Endothelial cell (in vitro differentiated cells): ENCODE measurements around the gene GAL3ST3. TPM values are rescaled to one million over a fixed set of nuclear protein-coding genes. Genes with fewer than 3 reads are reported as not detected.
A peak's percentile ranks its signal among the peaks of the same experiment; 100 is the strongest.

Source experiments
- DNase-seq: peaks from one replicate; pipeline ENCODE4 v3.0.0; 2021; ENCODE audit warnings: low spot score
- H3K27ac Mint-ChIP-seq: one replicate; pipeline ENCODE4 v1.8.0; 2021; ENCODE audit warnings: mixed read lengths, inconsistent platforms; ENCODE audit not compliant: unreplicated experiment
- H3K27me3 Mint-ChIP-seq: one replicate; pipeline ENCODE4 v1.8.0; 2021; ENCODE audit warnings: mild to moderate bottlenecking, moderate library complexity, mixed read lengths, inconsistent platforms; ENCODE audit not compliant: unreplicated experiment
- H3K36me3 Mint-ChIP-seq: one replicate; pipeline ENCODE4 v1.8.0; 2021; ENCODE audit warnings: mild to moderate bottlenecking, low read depth, mixed read lengths, inconsistent platforms; ENCODE audit not compliant: unreplicated experiment
- H3K4me1 Mint-ChIP-seq: one replicate; pipeline ENCODE4 v1.8.0; 2021; ENCODE audit warnings: mild to moderate bottlenecking, mixed read lengths, inconsistent platforms; ENCODE audit not compliant: unreplicated experiment
- H3K4me3 Mint-ChIP-seq: one replicate; pipeline ENCODE4 v1.8.0; 2021; ENCODE audit warnings: mild to moderate bottlenecking, mixed read lengths, inconsistent platforms; ENCODE audit not compliant: unreplicated experiment
- H3K9me3 Mint-ChIP-seq: one replicate; pipeline ENCODE4 v1.8.0; 2021; ENCODE audit warnings: mixed read lengths, inconsistent platforms; ENCODE audit not compliant: unreplicated experiment
- total RNA-seq: library from RNA; stranded (reverse); fragmentation: NEBNext Ultra II Directional; extraction: Animal tissue kit (Norgen Biotek cat#: 25700); gene quantifications from one replicate; pipeline ENCODE4 v1.2.1, GENCODE V29; 2021; ENCODE audit not compliant: unreplicated experiment
- TF ChIP-seq, protein P1 (sequence below): fragments of 200-600 bp; sonication (generic); IDR thresholded peaks from one replicate; pipeline ENCODE4 v1.5.0; 2021; ENCODE audit warnings: antibody characterized with exemption; ENCODE audit not compliant: unreplicated experiment

Gene GAL3ST3
- total RNA-seq, 1 donor from 2014 or later = 0.87 TPM

- H3K4me1 Mint-ChIP-seq = peaks cover 2% of the 10 kb centered on the region
- peak; percentile 94 for DNase-seq
- H3K27me3 Mint-ChIP-seq = peaks cover 13% of the 10 kb centered on the region
- no peak overlapping the region for H3K4me3 Mint-ChIP-seq
- no peaks in the 10 kb centered on the region for H3K9me3 Mint-ChIP-seq
- peak overlapping the region; percentile 12 for H3K27ac Mint-ChIP-seq
- no peaks in the 10 kb centered on the region for H3K36me3 Mint-ChIP-seq
- TF ChIP-seq, protein P1, sequence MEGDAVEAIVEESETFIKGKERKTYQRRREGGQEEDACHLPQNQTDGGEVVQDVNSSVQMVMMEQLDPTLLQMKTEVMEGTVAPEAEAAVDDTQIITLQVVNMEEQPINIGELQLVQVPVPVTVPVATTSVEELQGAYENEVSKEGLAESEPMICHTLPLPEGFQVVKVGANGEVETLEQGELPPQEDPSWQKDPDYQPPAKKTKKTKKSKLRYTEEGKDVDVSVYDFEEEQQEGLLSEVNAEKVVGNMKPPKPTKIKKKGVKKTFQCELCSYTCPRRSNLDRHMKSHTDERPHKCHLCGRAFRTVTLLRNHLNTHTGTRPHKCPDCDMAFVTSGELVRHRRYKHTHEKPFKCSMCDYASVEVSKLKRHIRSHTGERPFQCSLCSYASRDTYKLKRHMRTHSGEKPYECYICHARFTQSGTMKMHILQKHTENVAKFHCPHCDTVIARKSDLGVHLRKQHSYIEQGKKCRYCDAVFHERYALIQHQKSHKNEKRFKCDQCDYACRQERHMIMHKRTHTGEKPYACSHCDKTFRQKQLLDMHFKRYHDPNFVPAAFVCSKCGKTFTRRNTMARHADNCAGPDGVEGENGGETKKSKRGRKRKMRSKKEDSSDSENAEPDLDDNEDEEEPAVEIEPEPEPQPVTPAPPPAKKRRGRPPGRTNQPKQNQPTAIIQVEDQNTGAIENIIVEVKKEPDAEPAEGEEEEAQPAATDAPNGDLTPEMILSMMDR = peak; percentile 94
These were observed 26.4 kb downstream of the GAL3ST3 start for GRCh38 chr11:66022401-66023185.

DNA sequence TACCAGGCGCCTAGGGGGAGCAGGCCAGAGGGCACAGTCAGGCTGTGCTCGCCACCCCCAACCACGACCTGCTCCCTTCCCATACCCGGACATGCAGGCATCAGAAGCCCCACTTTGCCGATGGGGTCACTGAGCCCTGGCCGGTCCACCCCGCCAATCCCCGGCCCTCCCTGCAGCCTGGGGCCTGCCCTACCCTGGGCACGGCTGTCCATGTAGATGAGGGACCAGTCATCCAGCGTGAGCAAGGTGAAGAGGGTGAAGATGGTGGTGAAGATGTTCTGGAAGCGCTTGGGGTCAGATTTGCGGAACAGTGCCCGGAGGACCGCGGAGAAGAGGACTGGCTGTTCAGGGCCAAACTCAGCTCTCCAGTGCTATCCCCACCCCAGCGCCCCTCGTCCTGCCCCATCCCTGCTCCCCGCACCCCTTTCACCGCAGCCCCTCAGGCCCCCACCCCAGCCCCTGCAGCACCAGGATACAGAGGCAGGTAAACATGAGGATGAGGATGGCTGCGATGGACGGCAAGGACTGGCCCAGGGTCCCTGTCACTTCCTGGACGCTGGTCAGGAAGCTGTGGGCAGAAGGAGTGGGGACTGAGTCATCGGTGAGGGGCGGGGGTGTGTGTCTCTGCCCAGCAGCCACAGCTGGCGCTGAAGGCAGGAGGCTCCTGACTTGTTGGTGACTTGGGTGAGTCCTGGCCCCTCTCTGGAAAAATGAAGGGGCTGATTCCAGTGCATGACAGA, 28.2 kb downstream of the GAL3ST3 start:
- Mint-ChIP-seq H3K9me3 (no peaks in the 10 kb centered on the region), H3K27ac (no peak overlapping the region), H3K4me1 (peaks cover 2% of the 10 kb centered on the region), H3K27me3 (peaks cover 14% of the 10 kb centered on the region), H3K36me3 (no peaks in the 10 kb centered on the region), H3K4me3 (no peak overlapping the region)
- no peak for DNase-seq
- TF ChIP-seq, protein P1 = no peak

GRCh38 chr11:66020212-66020611, 28.7 kb downstream of the GAL3ST3 start:
- H3K27me3 Mint-ChIP-seq = peaks cover 13% of the 10 kb centered on the region
- no peak for DNase-seq
- H3K4me1 Mint-ChIP-seq = peaks cover 2% of the 10 kb centered on the region
- no peak overlapping the region for H3K27ac Mint-ChIP-seq
- H3K4me3 Mint-ChIP-seq = no peak overlapping the region
- H3K36me3 Mint-ChIP-seq = no peaks in the 10 kb centered on the region
- no peaks in the 10 kb centered on the region for H3K9me3 Mint-ChIP-seq
- TF ChIP-seq, protein P1 = no peak

- no peaks in the 10 kb centered on the region for H3K4me1 Mint-ChIP-seq
- H3K27ac Mint-ChIP-seq = no peak overlapping the region
- peaks cover 8% of the 10 kb centered on the region for H3K27me3 Mint-ChIP-seq
- H3K4me3 Mint-ChIP-seq = no peak overlapping the region
- DNase-seq = no peak
- TF ChIP-seq, protein P1 = no peak
- no peaks in the 10 kb centered on the region for H3K9me3 Mint-ChIP-seq
- peaks cover 4% of the 10 kb centered on the region for H3K36me3 Mint-ChIP-seq
These were observed 31.6 kb downstream of the GAL3ST3 start for GRCh38 chr11:66017321-66017720.

DNA sequence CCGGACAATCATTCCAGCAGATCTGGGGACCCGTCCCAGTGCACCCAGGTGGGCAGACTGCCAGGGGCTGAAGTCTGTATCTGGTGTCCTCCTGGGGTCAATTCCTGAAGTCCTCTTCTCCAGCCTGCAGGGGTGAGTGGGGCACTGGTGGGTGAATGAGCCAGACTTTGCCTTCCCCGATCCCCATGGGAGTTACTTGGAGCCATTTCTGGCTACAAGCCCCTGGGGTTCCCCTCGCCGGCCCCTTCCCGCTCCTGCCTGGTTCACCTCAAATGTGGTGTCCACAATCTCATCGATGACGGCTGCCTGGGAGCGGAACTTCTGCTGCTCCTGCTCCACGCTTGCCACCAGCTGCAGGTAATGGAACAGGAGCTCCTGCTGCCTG, 32.2 kb downstream of the GAL3ST3 start:
- peaks cover 8% of the 10 kb centered on the region for H3K27me3 Mint-ChIP-seq
- H3K4me3 Mint-ChIP-seq = no peak overlapping the region
- no peaks in the 10 kb centered on the region for H3K9me3 Mint-ChIP-seq
- H3K4me1 Mint-ChIP-seq = no peaks in the 10 kb centered on the region
- TF ChIP-seq, protein P1 = no peak
- peaks cover 4% of the 10 kb centered on the region for H3K36me3 Mint-ChIP-seq
- no peak for DNase-seq
- H3K27ac Mint-ChIP-seq = no peak overlapping the region
